Ammon's horn (tissue), 1 donor: ENCODE results near the gene RTCB.
"Not testable (repeated sequence)": the region's sequence is repeated elsewhere in the genome, so short reads cannot be mapped to it uniquely, and the experiment has no call there.

Source experiments
- DNase-seq: peaks from one replicate; pipeline ENCODE4 v3.0.0-alpha.2; 2016; ENCODE audit warnings: low spot score

RTCB gene

GRCh38 chr22:32389685-32390084 lies 22.4 kb downstream of the RTCB start:
- no peak for DNase-seq

- no peak for DNase-seq
These were observed 26.4 kb downstream of the RTCB start for GRCh38 chr22:32385681-32386080.

GRCh38 chr22:32380991-32381390 lies 31.1 kb downstream of the RTCB start:
- DNase-seq: no peak

- DNase-seq: peak; percentile 59
These were observed 33.3 kb downstream of the RTCB start for GRCh38 chr22:32378707-32379272.

- DNase-seq: no peak
These were observed 35.4 kb downstream of the RTCB start for GRCh38 chr22:32376681-32377080.

- no peak for DNase-seq
These were observed 36.2 kb downstream of the RTCB start for GRCh38 chr22:32375678-32376450.

- DNase-seq: no peak
These were observed 47.8 kb downstream of the RTCB start for GRCh38 chr22:32364210-32364609.

GRCh38 chr22:32361257-32361656 lies 50.8 kb downstream of the RTCB start:
- no peak for DNase-seq

- DNase-seq: not testable (repeated sequence)
These were observed 52.0 kb downstream of the RTCB start for GRCh38 chr22:32360096-32360495.

- DNase-seq: not testable (repeated sequence)
These were observed 54.5 kb downstream of the RTCB start, which contains the start of gene RFPL3 for GRCh38 chr22:32357567-32357966. Gene RFPL3 (plus strand): TSS chr22:32357867. CDS start chr22:32358072, 205 bp downstream.

GRCh38 chr22:32355760-32356159 lies 56.3 kb downstream of the RTCB start:
- DNase-seq: no peak

- no peak for DNase-seq
These were observed 57.4 kb downstream of the RTCB start for GRCh38 chr22:32354360-32355351.

GRCh38 chr22:32353840-32354239 lies 58.2 kb downstream of the RTCB start:
- DNase-seq: no peak

GRCh38 chr22:32353292-32353691 lies 58.8 kb downstream of the RTCB start:
- no peak for DNase-seq

GRCh38 chr22:32352681-32353080 lies 59.4 kb downstream of the RTCB start:
- DNase-seq: no peak

- not testable (repeated sequence) for DNase-seq
These were observed 60.2 kb downstream of the RTCB start for GRCh38 chr22:32351875-32352274.

GRCh38 chr22:32348031-32348611 lies 63.9 kb downstream of the RTCB start:
- DNase-seq: no peak

- DNase-seq: no peak
These were observed 68.1 kb downstream of the RTCB start for GRCh38 chr22:32343941-32344340.

GRCh38 chr22:32342977-32343376 lies 69.1 kb downstream of the RTCB start:
- no peak for DNase-seq

- DNase-seq: no peak
These were observed 70.8 kb downstream of the RTCB start for GRCh38 chr22:32341122-32341740.

GRCh38 chr22:32340411-32340810 lies 71.6 kb downstream of the RTCB start:
- no peak for DNase-seq
